CD1c-positive myeloid dendritic cell (primary cell): ENCODE results near the gene KLHL12.
"Not testable (repeated sequence)": the region's sequence is repeated elsewhere in the genome, so short reads cannot be mapped to it uniquely, and the experiment has no call there.

Source experiments
- DNase-seq: peaks from one replicate; pipeline ENCODE4 v3.0.0-alpha.2; 2016; ENCODE audit errors: extremely low spot score

Gene KLHL12

GRCh38 chr1:202951437-202951836 is 24.4 kb upstream of the KLHL12 start:
- no peak for DNase-seq

DNA sequence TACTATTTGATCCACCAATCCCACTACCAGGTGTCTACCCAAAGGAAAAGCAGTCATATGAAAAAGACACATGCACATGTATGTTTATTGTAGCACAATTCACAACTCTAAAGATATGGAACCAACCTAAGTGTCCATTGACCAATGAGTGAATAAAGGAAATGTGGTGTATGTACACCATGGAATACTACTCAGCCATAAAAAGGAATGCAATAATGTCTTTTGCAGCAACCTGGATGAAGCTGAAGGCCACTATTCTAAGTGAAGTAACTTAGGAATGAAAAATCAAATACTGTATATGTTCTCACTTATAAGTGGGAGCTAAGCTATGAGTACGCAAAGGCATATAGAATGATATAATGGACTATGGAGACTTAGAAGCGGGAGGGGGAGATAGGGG is 18.4 kb upstream of the KLHL12 start:
- no peak for DNase-seq

- DNase-seq = no peak
Observed at GRCh38 chr1:202944438-202944921, 17.4 kb upstream of the KLHL12 start.

DNA sequence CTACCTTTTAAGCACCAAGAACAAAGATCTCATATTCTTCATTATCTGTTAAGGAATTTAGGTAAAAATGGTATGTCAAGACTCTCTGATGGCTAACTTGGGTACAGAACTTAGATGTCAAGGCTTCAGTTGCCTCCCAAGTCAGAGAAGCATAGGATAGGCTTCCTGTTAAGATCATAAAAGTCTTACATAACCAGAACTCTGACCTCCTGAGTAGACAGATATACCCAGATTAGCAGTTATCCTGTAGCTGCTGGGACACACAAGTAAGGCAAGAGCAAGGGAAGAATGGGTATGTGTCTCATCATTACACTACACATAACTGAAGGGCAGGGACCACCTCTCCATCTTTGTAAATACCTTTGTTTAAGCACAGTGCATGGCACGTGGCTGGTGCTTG is 15.4 kb upstream of the KLHL12 start:
- DNase-seq = no peak

DNA sequence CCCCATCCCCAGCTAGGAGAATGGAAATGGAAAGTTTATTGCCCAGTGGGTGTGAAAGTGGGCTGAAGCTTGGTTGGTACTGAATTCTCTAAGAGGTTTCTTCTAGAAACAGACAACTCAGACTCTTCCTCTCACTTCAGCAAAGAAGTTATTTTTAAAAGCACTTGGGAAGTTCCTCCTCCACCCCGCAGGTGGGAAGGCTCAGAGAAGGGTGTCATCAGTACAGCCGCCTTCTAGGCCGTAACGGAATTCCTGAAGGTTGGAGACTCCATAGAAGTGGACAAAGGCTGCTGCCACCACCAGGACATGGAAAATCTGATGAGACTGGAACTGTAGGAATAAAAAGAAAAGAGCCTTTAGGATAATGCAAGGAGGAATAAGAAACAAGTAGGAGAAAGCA is 14.3 kb upstream of the KLHL12 start:
- DNase-seq = no peak

- no peak for DNase-seq
Observed at GRCh38 chr1:202940561-202940960, 13.5 kb upstream of the KLHL12 start.

DNA sequence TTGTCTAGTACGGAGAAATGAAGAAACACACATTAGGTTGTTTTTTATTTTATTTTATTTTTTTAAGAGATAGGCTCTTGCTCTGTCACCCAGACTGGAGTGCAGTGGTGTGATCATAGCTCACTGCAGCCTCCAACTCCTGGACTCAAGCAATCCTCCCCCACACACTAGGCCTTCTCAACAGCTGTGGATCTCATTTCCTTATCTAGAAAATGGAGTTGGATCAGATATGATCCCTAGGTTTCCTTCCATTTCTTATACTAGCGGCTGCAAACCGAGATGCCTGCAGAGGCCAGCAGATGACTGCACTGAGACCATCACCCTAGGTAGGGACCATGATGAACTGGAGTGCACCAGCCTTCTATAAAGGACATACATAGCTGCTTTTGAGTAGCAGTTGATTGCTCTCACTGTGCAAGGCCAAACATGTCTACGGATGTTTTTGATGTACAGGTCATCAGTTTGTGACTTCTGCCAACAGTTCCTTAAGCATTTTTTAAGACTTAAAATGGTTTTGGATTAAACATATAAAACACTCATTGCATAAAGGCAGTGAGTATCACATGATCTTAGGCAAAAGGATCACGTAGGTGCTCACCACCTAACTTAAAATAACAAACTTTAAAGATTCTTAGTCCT is 11.4 kb upstream of the KLHL12 start:
- no peak for DNase-seq

DNA sequence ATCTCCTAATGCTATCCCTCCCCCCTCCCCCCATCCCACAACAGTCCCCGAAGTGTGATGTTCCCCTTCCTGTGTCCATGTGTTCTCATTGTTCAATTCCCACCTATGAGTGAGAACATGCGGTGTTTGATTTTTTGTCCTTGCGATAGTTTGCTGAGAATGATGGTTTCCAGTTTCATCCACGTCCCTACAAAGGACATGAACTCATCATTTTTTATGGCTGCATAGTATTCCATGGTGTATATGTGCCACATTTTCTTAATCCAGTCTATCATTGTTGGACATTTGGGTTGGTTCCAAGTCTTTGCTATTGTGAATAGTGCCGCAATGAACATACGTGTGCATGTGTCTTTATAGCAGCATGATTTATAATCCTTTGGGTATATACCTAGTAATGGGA is 9.4 kb upstream of the KLHL12 start:
- not testable (repeated sequence) for DNase-seq

GRCh38 chr1:202935844-202936243 is 8.8 kb upstream of the KLHL12 start:
- no peak for DNase-seq

- no peak for DNase-seq
Observed at GRCh38 chr1:202934755-202935154, 7.7 kb upstream of the KLHL12 start.

GRCh38 chr1:202932476-202932875 is 5.4 kb upstream of the KLHL12 start:
- no peak for DNase-seq

- DNase-seq = no peak
Observed at GRCh38 chr1:202923533-202923932, 3.5 kb downstream of the KLHL12 start.

DNA sequence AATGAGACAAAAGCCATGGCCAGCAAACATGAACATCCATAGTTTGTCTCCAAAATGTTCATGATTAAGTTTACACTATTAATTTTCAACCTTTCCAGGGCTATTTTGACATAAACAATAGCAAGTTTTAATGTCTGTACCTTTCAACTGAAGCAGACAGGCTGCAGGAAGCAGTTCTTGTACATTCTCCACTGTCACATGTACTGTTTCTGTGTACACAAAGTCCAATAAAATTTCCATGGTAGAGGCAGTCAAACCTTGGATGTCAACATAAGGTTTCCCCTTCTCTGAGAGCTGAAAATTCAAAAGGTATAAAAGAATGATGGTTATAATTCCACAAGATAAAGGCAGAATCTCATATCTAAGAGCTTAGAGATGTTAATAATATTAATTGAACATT is 7.4 kb downstream of the KLHL12 start:
- no peak for DNase-seq

DNA sequence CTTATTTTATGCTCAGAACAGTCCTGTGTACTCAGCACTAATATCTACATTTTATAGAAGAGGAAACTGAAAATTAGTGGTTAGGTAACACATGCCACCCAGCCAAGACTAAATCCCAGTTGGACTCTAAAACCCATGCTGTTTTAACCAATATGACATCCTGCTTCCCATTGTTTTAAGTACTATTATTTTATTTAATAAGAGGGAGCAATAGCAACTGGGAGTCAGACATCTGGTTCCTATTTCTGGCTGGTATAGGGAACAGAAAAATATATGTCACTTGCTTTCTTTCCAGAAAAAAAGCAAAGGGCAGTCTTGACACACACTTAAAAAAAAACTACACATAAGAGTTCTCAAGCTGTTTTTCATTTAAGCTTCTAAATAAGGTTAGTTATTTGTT is 11.9 kb downstream of the KLHL12 start:
- no peak for DNase-seq

DNA sequence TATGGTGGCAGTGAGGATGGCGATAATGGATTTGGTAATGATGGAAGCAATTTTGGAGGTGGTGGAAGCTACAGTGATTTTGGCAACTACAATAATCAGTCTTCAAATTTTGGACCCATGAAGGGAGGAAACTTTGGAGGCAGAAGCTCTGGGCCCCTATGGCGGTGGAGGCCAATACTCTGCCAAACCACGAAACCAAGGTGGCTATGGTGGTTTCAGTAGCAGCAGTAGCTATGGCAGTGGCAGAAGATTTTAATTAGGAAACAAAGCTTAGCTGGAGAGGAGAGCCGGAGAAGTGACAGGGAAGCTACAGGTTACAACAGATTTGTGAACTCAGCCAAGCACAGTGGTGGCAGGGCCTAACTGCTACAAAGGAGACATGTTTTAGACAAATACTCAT is 14.6 kb downstream of the KLHL12 start:
- DNase-seq = not testable (repeated sequence)

- DNase-seq = no peak
Observed at GRCh38 chr1:202909494-202909893, 17.5 kb downstream of the KLHL12 start.

DNA sequence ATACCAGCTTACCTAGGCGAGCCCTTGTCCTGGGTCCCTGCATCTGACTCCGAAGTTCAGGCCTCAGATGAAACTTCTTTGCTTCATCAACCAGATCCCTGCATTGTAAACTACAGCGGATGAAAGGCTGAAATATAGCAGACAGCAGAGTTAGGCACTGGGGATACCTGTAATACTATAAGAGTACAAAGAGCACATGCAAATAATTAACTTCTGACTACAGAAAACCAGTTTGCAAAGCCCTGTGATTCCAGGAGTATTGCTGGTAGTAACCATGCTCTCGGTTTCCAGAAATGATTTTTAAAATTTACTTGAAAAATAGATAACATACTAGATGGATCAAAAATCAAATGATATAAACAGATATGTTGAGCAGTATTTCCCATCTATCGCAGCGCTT is 18.0 kb downstream of the KLHL12 start:
- no peak for DNase-seq

- no peak for DNase-seq
Observed at GRCh38 chr1:202905331-202905730, 21.7 kb downstream of the KLHL12 start.

GRCh38 chr1:202903808-202904207 is 23.2 kb downstream of the KLHL12 start:
- DNase-seq = not testable (repeated sequence)

- no peak for DNase-seq
Observed at GRCh38 chr1:202901555-202901954, 25.5 kb downstream of the KLHL12 start.

- no peak for DNase-seq
Observed at GRCh38 chr1:202892501-202892900, 34.5 kb downstream of the KLHL12 start.

DNA sequence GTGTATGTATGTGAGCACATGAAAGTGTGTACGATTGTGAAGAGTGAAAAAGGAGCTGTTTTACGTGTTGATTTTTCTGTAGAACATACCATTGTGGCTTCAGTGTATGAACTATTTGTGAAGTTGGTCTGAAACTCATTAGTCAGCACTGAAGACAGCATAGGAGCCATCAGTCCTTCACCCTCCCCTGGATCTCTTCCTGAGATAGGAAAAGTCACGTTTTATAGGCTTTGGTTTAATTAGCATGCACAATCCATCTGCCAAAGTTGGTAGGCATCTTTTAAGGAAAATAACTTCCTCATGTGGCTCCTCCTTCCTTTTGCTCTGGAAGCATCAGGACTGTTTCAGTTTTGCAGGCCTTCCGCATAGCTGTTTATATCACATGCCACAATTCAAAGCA is 36.6 kb downstream of the KLHL12 start:
- no peak for DNase-seq

DNA sequence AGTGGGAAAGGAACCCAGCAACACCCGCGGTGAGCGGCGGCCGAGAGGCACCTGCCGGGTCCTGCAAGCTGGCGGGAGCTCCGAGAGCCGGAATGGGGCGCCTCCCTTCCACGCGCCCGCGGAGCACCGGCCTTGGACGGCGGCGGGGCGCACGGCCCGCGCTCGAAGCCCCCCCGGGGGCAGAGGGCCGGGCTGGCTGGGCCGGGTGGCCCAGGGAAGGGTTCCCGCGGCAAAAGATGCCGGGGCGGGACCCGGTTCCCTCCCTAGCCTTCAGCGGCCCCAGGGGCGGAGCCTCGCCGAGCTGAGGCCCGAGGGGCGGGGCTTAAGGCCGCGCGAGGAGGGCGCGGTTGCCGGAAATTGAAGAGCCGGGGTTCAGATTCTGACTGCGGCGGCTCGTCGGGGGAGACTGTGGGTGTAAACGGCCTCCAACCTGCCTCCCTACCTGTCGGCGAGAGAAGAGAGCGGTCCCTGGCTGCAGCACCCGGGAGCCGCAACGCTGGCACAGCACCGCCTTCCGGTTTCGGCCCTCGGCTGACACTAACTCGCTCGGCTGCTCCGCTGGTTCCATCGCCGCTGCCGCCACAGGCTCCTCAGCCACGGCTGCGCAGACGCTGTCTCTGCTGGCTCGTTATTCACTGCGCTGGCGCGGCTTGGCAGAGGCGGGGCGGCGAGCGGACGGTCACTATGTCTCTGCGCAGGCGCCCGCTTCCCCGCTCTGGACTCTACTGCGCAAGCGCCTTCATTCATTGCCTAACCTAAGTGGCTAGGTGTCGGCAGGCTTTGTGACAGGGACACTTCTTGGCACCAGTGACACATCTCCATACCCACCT is 38.3 kb downstream of the KLHL12 start, which contains the start of gene RABIF:
TSS of gene RABIF (minus strand) at position 619 of the 830 bp plus-strand sequence. CDS start at position 568, 51 bp downstream.
- peak; percentile 99 for DNase-seq
